Peyer's patch (tissue), 4 donors: ENCODE results near the gene IGFBP4. TPM values are rescaled to one million over a fixed set of nuclear protein-coding genes. Genes with fewer than 3 reads are reported as not detected.

ENCODE experiments used
- DNase-seq, 3 donors: peaks; one replicate each; pipeline ENCODE4 v3.0.0-alpha.2; 2017 to 2019
- H3K27ac ChIP-seq, 4 donors: fragments of 200-600 bp; sonication (generic); one replicate each; pipeline ENCODE4 v1.5.1; 2016 to 2019
- H3K27me3 ChIP-seq, 2 donors: fragments of 200-600 bp; sonication (generic); one replicate each; pipeline ENCODE4 v1.5.1; 2019
- H3K36me3 ChIP-seq, 3 donors: fragments of 200-600 bp; sonication (generic); one replicate each; pipeline ENCODE4 v1.5.1; 2016 to 2019
- H3K4me1 ChIP-seq, 4 donors: fragments of 200-600 bp; sonication (generic); one replicate each; pipeline ENCODE4 v1.5.1; 2016 to 2019
- H3K4me3 ChIP-seq, 4 donors: fragments of 200-600 bp; sonication (generic); 1 replicate in 3 of 4; 2 replicates in 1 of 4; pipeline ENCODE4 v1.5.1; 2016 to 2019; ENCODE audit warnings: mild to moderate bottlenecking in 1 of 4
- H3K9me3 ChIP-seq, 4 donors: fragments of 200-600 bp; sonication (generic); one replicate each; pipeline ENCODE4 v1.5.1; 2016 to 2019; ENCODE audit warnings: mild to moderate bottlenecking in 1 of 4
- POLR2A ChIP-seq, 2 donors: fragments of 450-650 bp; IDR thresholded peaks; one replicate each; pipeline ENCODE4 v1.5.1; 2017; ENCODE audit warnings: antibody characterized with exemption in 2 of 2, mild to moderate bottlenecking in 2 of 2, moderate library complexity in 2 of 2
- total RNA-seq, 4 donors: library from RNA; depleted of rRNA; stranded (reverse); fragments of >200 nt; gene quantifications; one replicate each; pipeline ENCODE4 v1.1.0, GENCODE V29; 2016
- TF ChIP-seq, protein P1 (sequence below), 6 experiments: fragments of 450-650 bp in 4 of 6; fragments of 200-600 bp in 2 of 6; sonication (generic) in 1 of 6; IDR thresholded peaks; one replicate each; pipeline ENCODE4 v1.5.1; 2017 to 2019; ENCODE audit warnings: antibody characterized with exemption in 6 of 6, mild to moderate bottlenecking in 3 of 6, moderate library complexity in 1 of 6

Gene IGFBP4
- total RNA-seq, 4 donors from 2014 or later: 70.6 to 220 (median 133) TPM

- H3K27me3 ChIP-seq: no peaks in the 10 kb centered on the region
- H3K4me1 ChIP-seq: peaks cover 0 to 39% (median 5%) of the 10 kb centered on the region in 4 donors
- TF ChIP-seq POLR2A (IDR thresholded peaks at IDR 0.05): no peak
- TF ChIP-seq, protein P1, sequence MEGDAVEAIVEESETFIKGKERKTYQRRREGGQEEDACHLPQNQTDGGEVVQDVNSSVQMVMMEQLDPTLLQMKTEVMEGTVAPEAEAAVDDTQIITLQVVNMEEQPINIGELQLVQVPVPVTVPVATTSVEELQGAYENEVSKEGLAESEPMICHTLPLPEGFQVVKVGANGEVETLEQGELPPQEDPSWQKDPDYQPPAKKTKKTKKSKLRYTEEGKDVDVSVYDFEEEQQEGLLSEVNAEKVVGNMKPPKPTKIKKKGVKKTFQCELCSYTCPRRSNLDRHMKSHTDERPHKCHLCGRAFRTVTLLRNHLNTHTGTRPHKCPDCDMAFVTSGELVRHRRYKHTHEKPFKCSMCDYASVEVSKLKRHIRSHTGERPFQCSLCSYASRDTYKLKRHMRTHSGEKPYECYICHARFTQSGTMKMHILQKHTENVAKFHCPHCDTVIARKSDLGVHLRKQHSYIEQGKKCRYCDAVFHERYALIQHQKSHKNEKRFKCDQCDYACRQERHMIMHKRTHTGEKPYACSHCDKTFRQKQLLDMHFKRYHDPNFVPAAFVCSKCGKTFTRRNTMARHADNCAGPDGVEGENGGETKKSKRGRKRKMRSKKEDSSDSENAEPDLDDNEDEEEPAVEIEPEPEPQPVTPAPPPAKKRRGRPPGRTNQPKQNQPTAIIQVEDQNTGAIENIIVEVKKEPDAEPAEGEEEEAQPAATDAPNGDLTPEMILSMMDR (IDR thresholded peaks at IDR 0.05): no peak
- no peaks in the 10 kb centered on the region for H3K36me3 ChIP-seq
- DNase-seq: no peak
- no peaks in the 10 kb centered on the region for H3K9me3 ChIP-seq
- H3K27ac ChIP-seq: peak overlapping the region in 1 of 4 donors; percentile 50
- no peak overlapping the region for H3K4me3 ChIP-seq
Observed at GRCh38 chr17:40481106-40481505, 37.9 kb downstream of the IGFBP4 start.

GRCh38 chr17:40482722-40483121 is 39.5 kb downstream of the IGFBP4 start:
- Histone ChIP-seq H3K27ac (no peak overlapping the region), H3K4me3 (no peak overlapping the region), H3K36me3 (no peaks in the 10 kb centered on the region), H3K9me3 (no peaks in the 10 kb centered on the region), H3K4me1 (peaks cover 0 to 34% (median 5%) of the 10 kb centered on the region in 4 donors), H3K27me3 (no peaks in the 10 kb centered on the region)
- TF ChIP-seq POLR2A (IDR thresholded peaks at IDR 0.05): no peak
- TF ChIP-seq, protein P1 (IDR thresholded peaks at IDR 0.05): no peak
- DNase-seq: no peak

- no peak overlapping the region for H3K27ac ChIP-seq
- H3K4me3 ChIP-seq: no peak overlapping the region
- peaks cover 0 to 34% (median 5%) of the 10 kb centered on the region in 4 donors for H3K4me1 ChIP-seq
- no peaks in the 10 kb centered on the region for H3K36me3 ChIP-seq
- H3K27me3 ChIP-seq: no peaks in the 10 kb centered on the region
- no peak for TF ChIP-seq POLR2A (IDR thresholded peaks at IDR 0.05)
- TF ChIP-seq, protein P1 (IDR thresholded peaks at IDR 0.05): no peak
- no peaks in the 10 kb centered on the region for H3K9me3 ChIP-seq
- DNase-seq: no peak
Observed at GRCh38 chr17:40483679-40484078, 40.4 kb downstream of the IGFBP4 start.

DNA sequence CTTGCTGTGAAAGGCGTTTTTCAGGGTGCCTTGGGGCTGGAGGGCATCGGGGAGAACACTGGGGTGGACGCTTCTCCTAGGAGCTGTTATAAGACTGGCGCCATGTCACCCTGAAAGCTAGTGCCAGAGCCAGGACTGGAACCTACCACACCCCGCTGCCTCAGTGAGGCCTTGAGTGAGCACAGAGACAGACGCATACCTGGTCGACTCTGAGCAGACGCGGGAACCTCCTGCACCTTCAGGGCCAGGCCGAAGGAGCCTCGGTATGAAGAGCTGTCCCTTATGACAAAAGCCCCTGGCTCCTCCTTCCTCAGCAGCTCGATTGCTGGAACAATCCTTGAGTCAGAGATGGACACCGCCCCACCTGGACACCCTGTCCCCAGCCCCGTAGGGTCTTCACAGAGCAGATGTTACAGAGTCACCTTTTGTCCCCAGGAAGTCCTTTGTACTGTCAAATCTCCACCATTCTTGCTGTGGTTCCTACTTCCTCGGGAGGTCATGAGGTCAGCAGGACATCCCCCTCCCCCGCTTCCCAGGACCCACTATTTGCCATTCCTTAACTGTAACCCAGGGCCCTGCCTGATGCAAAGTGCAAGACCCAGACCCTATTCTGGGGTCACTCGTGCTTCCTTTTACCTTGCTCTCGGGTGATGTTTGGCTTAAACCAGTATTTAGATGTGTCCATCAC is 41.2 kb downstream of the IGFBP4 start:
- no peak for DNase-seq
- TF ChIP-seq POLR2A (IDR thresholded peaks at IDR 0.05): no peak
- TF ChIP-seq, protein P1 (IDR thresholded peaks at IDR 0.05): no peak
- H3K9me3 ChIP-seq: no peaks in the 10 kb centered on the region
- no peaks in the 10 kb centered on the region for H3K27me3 ChIP-seq
- no peaks in the 10 kb centered on the region for H3K36me3 ChIP-seq
- no peak overlapping the region for H3K27ac ChIP-seq
- H3K4me3 ChIP-seq: no peak overlapping the region
- peaks cover 0 to 34% (median 5%) of the 10 kb centered on the region in 4 donors for H3K4me1 ChIP-seq

DNA sequence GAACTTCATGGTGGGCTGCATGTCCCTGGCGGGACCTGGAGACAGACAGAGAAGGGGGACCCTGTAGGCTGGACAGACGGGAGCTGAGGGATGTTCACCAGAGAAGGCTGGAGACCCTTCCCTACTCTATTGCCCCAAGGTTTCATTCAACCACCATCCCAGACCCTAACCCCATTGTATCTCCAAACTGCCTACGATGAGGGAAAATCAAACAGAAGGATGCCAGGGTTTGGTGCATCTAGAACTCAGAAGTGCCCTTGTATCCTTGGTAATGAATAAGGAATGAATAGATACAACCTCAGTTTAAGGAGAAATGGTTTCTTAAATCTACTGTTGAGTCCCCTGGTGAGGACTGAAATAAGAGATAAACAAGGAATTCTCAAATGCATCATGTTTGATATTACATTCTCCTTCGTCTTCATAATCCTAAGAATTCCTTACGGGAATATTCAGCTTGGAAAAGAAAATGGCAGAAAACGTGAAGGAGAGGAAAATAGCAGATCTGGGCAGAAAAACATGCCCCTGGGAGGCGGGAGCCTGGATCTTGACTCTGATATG is 41.8 kb downstream of the IGFBP4 start:
- H3K4me1 ChIP-seq: peaks cover 0 to 34% (median 7%) of the 10 kb centered on the region in 4 donors
- H3K27me3 ChIP-seq: no peaks in the 10 kb centered on the region
- peak overlapping the region in 3 of 4 donors; percentile 14 to 78 (median 70) for H3K27ac ChIP-seq
- no peak overlapping the region for H3K4me3 ChIP-seq
- TF ChIP-seq, protein P1 (IDR thresholded peaks at IDR 0.05): no peak
- TF ChIP-seq POLR2A (IDR thresholded peaks at IDR 0.05): no peak
- no peak for DNase-seq
- H3K9me3 ChIP-seq: no peaks in the 10 kb centered on the region
- H3K36me3 ChIP-seq: no peaks in the 10 kb centered on the region
